Astrocyte of the cerebellum (primary cell): ENCODE measurements around the gene NRXN2.

ENCODE experiments used
- DNase-seq: peaks from one replicate; pipeline ENCODE4 v3.0.0-alpha.2; 2011; ENCODE audit warnings: low read depth
- H3K4me3 ChIP-seq: 2 replicates; pipeline ENCODE4 v1.5.1; 2011; ENCODE audit warnings: mild to moderate bottlenecking, low read depth, low read length, moderate library complexity
- in situ Hi-C: cut with HindIII; loops from 2 replicates; pipeline ENCODE4 v1.10.0; 2017; ENCODE audit warnings: low sequenced_read_pairs
- TF ChIP-seq, protein P1 (sequence below): IDR thresholded peaks from 2 replicates; pipeline ENCODE4 v1.5.1; 2012; ENCODE audit warnings: low read length, low read depth, moderate library complexity, mild to moderate bottlenecking; ENCODE audit errors: missing control alignments

Gene NRXN2

DNA sequence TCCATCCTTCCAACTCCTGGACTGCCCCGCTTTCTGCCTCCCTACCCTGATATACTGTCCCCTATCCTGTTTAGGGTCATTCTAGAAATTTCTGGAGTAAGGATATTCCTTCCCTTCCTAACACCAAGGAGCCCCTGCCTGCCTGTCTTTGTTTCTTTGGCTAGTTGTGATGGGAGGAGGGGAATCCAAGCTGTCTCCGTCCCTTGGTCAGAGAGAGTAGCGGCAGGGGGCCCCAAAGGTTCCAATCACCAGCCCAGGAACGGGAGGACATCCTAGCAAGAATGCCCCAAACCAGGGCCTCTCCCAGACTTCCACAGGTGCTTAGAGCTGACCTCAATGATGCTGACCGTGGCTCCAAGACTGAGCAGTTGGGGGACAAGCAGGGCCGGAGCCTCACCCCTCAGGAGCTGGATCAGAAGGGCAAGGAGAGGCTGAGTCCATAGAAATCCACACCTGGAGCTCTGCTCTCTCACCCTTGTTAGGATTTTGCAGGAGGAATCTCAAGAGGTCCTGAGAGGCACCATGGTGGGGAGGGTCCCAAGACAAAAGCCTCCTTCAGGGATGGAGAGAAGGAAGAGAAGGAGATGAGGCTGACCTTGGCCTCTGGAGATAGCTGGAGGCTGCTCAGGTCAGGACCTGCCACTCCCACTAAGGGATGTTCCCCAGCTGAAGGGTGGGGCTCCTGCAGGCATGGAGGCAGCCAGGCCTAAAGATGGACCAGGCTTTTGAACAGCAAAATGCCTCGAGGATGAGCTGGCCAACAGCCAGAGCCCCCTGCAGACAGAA is 118.3 kb downstream of the NRXN2 start:
- no peak for DNase-seq
- TF ChIP-seq, protein P1, sequence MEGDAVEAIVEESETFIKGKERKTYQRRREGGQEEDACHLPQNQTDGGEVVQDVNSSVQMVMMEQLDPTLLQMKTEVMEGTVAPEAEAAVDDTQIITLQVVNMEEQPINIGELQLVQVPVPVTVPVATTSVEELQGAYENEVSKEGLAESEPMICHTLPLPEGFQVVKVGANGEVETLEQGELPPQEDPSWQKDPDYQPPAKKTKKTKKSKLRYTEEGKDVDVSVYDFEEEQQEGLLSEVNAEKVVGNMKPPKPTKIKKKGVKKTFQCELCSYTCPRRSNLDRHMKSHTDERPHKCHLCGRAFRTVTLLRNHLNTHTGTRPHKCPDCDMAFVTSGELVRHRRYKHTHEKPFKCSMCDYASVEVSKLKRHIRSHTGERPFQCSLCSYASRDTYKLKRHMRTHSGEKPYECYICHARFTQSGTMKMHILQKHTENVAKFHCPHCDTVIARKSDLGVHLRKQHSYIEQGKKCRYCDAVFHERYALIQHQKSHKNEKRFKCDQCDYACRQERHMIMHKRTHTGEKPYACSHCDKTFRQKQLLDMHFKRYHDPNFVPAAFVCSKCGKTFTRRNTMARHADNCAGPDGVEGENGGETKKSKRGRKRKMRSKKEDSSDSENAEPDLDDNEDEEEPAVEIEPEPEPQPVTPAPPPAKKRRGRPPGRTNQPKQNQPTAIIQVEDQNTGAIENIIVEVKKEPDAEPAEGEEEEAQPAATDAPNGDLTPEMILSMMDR: no peak
- in situ Hi-C loops: no loop called here
- no peak overlapping the region for H3K4me3 ChIP-seq

GRCh38 chr11:64603411-64604110 is 119.4 kb downstream of the NRXN2 start:
- no peak overlapping the region for H3K4me3 ChIP-seq
- TF ChIP-seq, protein P1: no peak
- in situ Hi-C loops: no loop called here
- no peak for DNase-seq

GRCh38 chr11:64602466-64603070 is 120.4 kb downstream of the NRXN2 start:
- DNase-seq: no peak
- no peak overlapping the region for H3K4me3 ChIP-seq
- TF ChIP-seq, protein P1: no peak
- in situ Hi-C loops: no loop called here

GRCh38 chr11:64601605-64602465 is 121.2 kb downstream of the NRXN2 start:
- TF ChIP-seq, protein P1: no peak
- DNase-seq: no peak
- in situ Hi-C loops: no loop called here
- no peak overlapping the region for H3K4me3 ChIP-seq

GRCh38 chr11:64600281-64600992 is 122.6 kb downstream of the NRXN2 start:
- no peak overlapping the region for H3K4me3 ChIP-seq
- no peak for DNase-seq
- in situ Hi-C loops: no loop called here
- TF ChIP-seq, protein P1: no peak
